ENCODE data around the gene DNAJC4. TPM values are rescaled to one million over a fixed set of nuclear protein-coding genes. Genes with fewer than 3 reads are reported as not detected.
A peak's percentile ranks its signal among the peaks of the same experiment; 100 is the strongest.

Gene DNAJC4
- total RNA-seq, 1 experiment from 2014 or later = 32.0 TPM

GRCh38 chr11:64241241-64241490 is 10.8 kb downstream of the DNAJC4 start:
- no peak overlapping the region for H2AFZ ChIP-seq (ENCODE audit: low read length)
- peak overlapping the region; percentile 85 for H3K4me3 ChIP-seq (ENCODE audit: low read length)
- peak overlapping the region; percentile 80 for H3K4me2 ChIP-seq (ENCODE audit: low read depth, low read length, poor library complexity, severe bottlenecking)
- H3K9me3 ChIP-seq (ENCODE audit: low read length) = no peaks in the 10 kb centered on the region
- H3K36me3 ChIP-seq (ENCODE audit: insufficient read depth, low read length) = peaks cover 10% of the 10 kb centered on the region; the same call in 1 of the 2 replicates
- no peaks in the 10 kb centered on the region for H3K27me3 ChIP-seq (ENCODE audit: low read length)
- H3K79me2 ChIP-seq (ENCODE audit: low read length) = peaks cover 29% of the 10 kb centered on the region
- H3K27ac ChIP-seq (ENCODE audit: low read length) = peak overlapping the region; percentile 81
- no peaks in the 10 kb centered on the region for H3K9me2 ChIP-seq (replicated peaks; ENCODE audit: insufficient read depth, low read length)
- DNase-seq = peak; percentile 100
- H3K4me1 ChIP-seq (ENCODE audit: low read length) = peaks cover 54% of the 10 kb centered on the region
- H4K20me1 ChIP-seq (ENCODE audit: insufficient read depth, low read depth, low read length) = peaks cover 6% of the 10 kb centered on the region; the same call in 1 of the 2 replicates
- peak overlapping the region; percentile 88 for H3K9ac ChIP-seq (ENCODE audit: low read length)

- H3K27ac ChIP-seq (ENCODE audit: low read length) = peak overlapping the region; percentile 84
- DNase-seq = peak; percentile 87
- H3K9ac ChIP-seq (ENCODE audit: low read length) = peak overlapping the region; percentile 93
- H3K4me2 ChIP-seq (ENCODE audit: low read depth, low read length, poor library complexity, severe bottlenecking) = peak overlapping the region; percentile 80
- H3K36me3 ChIP-seq (ENCODE audit: insufficient read depth, low read length) = peaks cover 10% of the 10 kb centered on the region; the same call in 1 of the 2 replicates
- H3K4me3 ChIP-seq (ENCODE audit: low read length) = peak overlapping the region; percentile 85
- H3K79me2 ChIP-seq (ENCODE audit: low read length) = peaks cover 30% of the 10 kb centered on the region
- H3K4me1 ChIP-seq (ENCODE audit: low read length) = peaks cover 54% of the 10 kb centered on the region
- H3K9me3 ChIP-seq (ENCODE audit: low read length) = no peaks in the 10 kb centered on the region
- H3K9me2 ChIP-seq (replicated peaks; ENCODE audit: insufficient read depth, low read length) = no peaks in the 10 kb centered on the region
- no peaks in the 10 kb centered on the region for H3K27me3 ChIP-seq (ENCODE audit: low read length)
- peaks cover 6% of the 10 kb centered on the region; the same call in 1 of the 2 replicates for H4K20me1 ChIP-seq (ENCODE audit: insufficient read depth, low read depth, low read length)
- peak overlapping the region; percentile 30; the same call in 1 of the 2 replicates for H2AFZ ChIP-seq (ENCODE audit: low read length)
Measured at GRCh38 chr11:64241491-64242374, 11.4 kb downstream of the DNAJC4 start.

- Histone ChIP-seq H3K27ac (ENCODE audit: low read length) (0 out of 2 replicates have a peak overlapping the region, but pooled peaks have one; percentile 84), H3K27me3 (ENCODE audit: low read length) (no peaks in the 10 kb centered on the region), H3K9me2 (replicated peaks; ENCODE audit: insufficient read depth, low read length) (no peaks in the 10 kb centered on the region), H3K9me3 (ENCODE audit: low read length) (no peaks in the 10 kb centered on the region), H3K4me1 (ENCODE audit: low read length) (peaks cover 66% of the 10 kb centered on the region), H4K20me1 (ENCODE audit: insufficient read depth, low read depth, low read length) (peaks cover 6% of the 10 kb centered on the region; the same call in 1 of the 2 replicates), H3K4me2 (ENCODE audit: low read depth, low read length, poor library complexity, severe bottlenecking) (peak overlapping the region; percentile 80), H3K36me3 (ENCODE audit: insufficient read depth, low read length) (peaks cover 4% of the 10 kb centered on the region; the same call in 1 of the 2 replicates), H3K4me3 (ENCODE audit: low read length) (peak overlapping the region; percentile 85), H3K9ac (ENCODE audit: low read length) (peak overlapping the region; percentile 93), H2AFZ (ENCODE audit: low read length) (no peak overlapping the region), H3K79me2 (ENCODE audit: low read length) (peaks cover 30% of the 10 kb centered on the region)
- DNase-seq = peak; percentile 59
Measured at GRCh38 chr11:64243236-64243854, 13.0 kb downstream of the DNAJC4 start.

GRCh38 chr11:64244107-64244506 is 13.8 kb downstream of the DNAJC4 start:
- no peaks in the 10 kb centered on the region for H3K27me3 ChIP-seq (ENCODE audit: low read length)
- no peaks in the 10 kb centered on the region for H3K9me2 ChIP-seq (replicated peaks; ENCODE audit: insufficient read depth, low read length)
- H4K20me1 ChIP-seq (ENCODE audit: insufficient read depth, low read depth, low read length) = peaks cover 6% of the 10 kb centered on the region; the same call in 1 of the 2 replicates
- H3K4me2 ChIP-seq (ENCODE audit: low read depth, low read length, poor library complexity, severe bottlenecking) = peak overlapping the region; percentile 80
- H3K27ac ChIP-seq (ENCODE audit: low read length) = 0 out of 2 replicates have a peak overlapping the region, but pooled peaks have one; percentile 3
- no peak overlapping the region for H3K4me3 ChIP-seq (ENCODE audit: low read length)
- DNase-seq = peak; percentile 43
- peaks cover 60% of the 10 kb centered on the region for H3K4me1 ChIP-seq (ENCODE audit: low read length)
- H3K9me3 ChIP-seq (ENCODE audit: low read length) = no peaks in the 10 kb centered on the region
- H3K9ac ChIP-seq (ENCODE audit: low read length) = peak overlapping the region; percentile 93; the same call in 1 of the 2 replicates
- H3K36me3 ChIP-seq (ENCODE audit: insufficient read depth, low read length) = peaks cover 4% of the 10 kb centered on the region; the same call in 1 of the 2 replicates
- peaks cover 30% of the 10 kb centered on the region for H3K79me2 ChIP-seq (ENCODE audit: low read length)
- no peak overlapping the region for H2AFZ ChIP-seq (ENCODE audit: low read length)

DNA sequence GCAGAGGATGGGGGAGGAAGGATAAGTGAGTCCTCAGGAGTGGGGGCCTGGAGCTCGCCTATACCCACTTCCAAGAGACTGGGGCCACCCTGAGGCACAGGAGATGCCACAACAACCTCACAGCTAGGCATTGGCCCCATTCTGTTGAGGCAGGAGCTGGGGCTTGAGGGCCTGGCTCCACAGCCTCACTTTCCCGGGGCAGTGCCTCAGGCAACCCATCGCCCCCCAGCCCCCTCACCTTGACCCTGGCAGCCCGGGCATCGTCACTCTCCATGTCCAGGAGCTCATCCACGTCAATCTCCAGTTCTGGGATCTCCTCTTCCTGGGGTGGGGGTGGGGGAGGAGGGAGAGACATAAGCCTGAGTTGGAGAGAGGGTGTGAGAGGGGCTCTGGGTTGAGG is 14.6 kb downstream of the DNAJC4 start:
- Histone ChIP-seq H3K9me3 (ENCODE audit: low read length) (no peaks in the 10 kb centered on the region), H3K27me3 (ENCODE audit: low read length) (no peaks in the 10 kb centered on the region), H3K4me2 (ENCODE audit: low read depth, low read length, poor library complexity, severe bottlenecking) (peak overlapping the region; percentile 88), H3K79me2 (ENCODE audit: low read length) (peaks cover 30% of the 10 kb centered on the region), H3K4me1 (ENCODE audit: low read length) (peaks cover 53% of the 10 kb centered on the region), H3K9me2 (replicated peaks; ENCODE audit: insufficient read depth, low read length) (no peaks in the 10 kb centered on the region), H4K20me1 (ENCODE audit: insufficient read depth, low read depth, low read length) (peaks cover 6% of the 10 kb centered on the region; the same call in 1 of the 2 replicates), H2AFZ (ENCODE audit: low read length) (no peak overlapping the region), H3K27ac (ENCODE audit: low read length) (peak overlapping the region; percentile 88), H3K9ac (ENCODE audit: low read length) (peak overlapping the region; percentile 96), H3K36me3 (ENCODE audit: insufficient read depth, low read length) (peaks cover 4% of the 10 kb centered on the region; the same call in 1 of the 2 replicates), H3K4me3 (ENCODE audit: low read length) (peak overlapping the region; percentile 97)
- DNase-seq = peak; percentile 40

DNA sequence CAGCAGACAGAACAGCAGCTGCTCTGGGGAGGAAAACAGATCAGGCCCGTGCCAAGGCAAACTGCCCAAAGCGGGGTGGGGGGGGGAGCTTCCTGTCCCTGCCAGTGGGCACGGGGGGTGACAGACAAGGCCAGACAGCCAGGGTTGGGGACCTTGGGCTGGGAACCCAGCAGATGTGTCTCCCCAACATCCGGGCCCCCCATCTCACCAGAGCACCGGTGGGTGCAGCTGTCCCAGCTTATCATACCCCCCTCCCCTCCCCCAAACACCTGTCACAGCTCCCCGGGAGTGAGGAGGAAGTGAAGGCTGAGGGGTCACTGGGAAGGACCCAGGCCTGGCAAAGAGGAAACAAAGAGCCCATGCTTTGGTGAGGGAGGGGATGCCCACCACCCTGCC is 15.1 kb downstream of the DNAJC4 start:
- Histone ChIP-seq H4K20me1 (ENCODE audit: insufficient read depth, low read depth, low read length) (peaks cover 6% of the 10 kb centered on the region; the same call in 1 of the 2 replicates), H3K79me2 (ENCODE audit: low read length) (peaks cover 30% of the 10 kb centered on the region), H3K36me3 (ENCODE audit: insufficient read depth, low read length) (peaks cover 4% of the 10 kb centered on the region; the same call in 1 of the 2 replicates), H2AFZ (ENCODE audit: low read length) (no peak overlapping the region), H3K4me3 (ENCODE audit: low read length) (peak overlapping the region; percentile 97), H3K9ac (ENCODE audit: low read length) (peak overlapping the region; percentile 96), H3K27ac (ENCODE audit: low read length) (peak overlapping the region; percentile 88), H3K4me1 (ENCODE audit: low read length) (peaks cover 49% of the 10 kb centered on the region), H3K27me3 (ENCODE audit: low read length) (no peaks in the 10 kb centered on the region), H3K9me2 (replicated peaks; ENCODE audit: insufficient read depth, low read length) (no peaks in the 10 kb centered on the region), H3K9me3 (ENCODE audit: low read length) (no peaks in the 10 kb centered on the region), H3K4me2 (ENCODE audit: low read depth, low read length, poor library complexity, severe bottlenecking) (peak overlapping the region; percentile 88)
- DNase-seq = peak; percentile 76

DNA sequence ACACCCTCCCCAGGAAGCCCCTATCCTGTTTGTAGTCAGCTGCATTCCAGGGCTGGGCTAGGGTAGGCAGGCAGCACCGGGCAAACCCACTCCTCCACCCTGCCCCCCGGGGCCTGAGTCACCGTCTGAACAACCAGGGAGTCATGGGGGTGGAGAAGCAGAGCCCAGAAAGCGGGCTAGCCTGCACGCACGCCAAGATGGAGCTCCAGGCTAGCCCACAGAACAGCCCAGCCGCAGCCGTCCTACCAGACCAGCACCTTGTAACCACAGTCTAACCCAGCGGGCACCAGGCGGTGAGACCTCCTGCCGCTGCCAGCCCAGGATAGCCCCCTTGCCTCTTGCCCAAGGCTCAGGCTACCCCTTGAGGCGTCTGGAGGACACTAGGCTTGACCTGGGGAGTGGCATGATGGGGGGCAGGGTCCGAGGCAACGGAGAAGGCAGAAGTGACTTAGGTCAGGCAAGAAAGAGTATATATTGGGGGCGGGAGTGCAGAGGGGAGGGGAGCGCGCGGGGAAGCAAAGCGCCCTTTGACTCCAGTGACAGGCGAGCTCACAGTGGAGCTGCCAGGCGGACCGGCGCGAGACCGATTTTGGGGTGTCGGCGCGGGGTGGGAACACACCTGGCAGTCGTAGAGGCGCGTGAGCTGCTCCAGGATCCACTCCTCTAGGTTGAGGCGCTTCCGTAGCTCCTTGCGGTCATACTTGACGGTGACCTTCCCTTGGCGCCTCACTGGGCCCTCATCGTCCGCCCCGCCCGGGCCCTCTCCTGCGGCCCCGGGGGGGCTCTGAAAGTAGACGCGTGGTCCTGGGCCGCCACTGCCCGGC is 15.7 kb downstream of the DNAJC4 start:
- peak overlapping the region; percentile 88 for H3K4me2 ChIP-seq (ENCODE audit: low read depth, low read length, poor library complexity, severe bottlenecking)
- H2AFZ ChIP-seq (ENCODE audit: low read length) = no peak overlapping the region
- peaks cover 6% of the 10 kb centered on the region; the same call in 1 of the 2 replicates for H4K20me1 ChIP-seq (ENCODE audit: insufficient read depth, low read depth, low read length)
- no peaks in the 10 kb centered on the region for H3K27me3 ChIP-seq (ENCODE audit: low read length)
- peak overlapping the region; percentile 97 for H3K4me3 ChIP-seq (ENCODE audit: low read length)
- DNase-seq = peak; percentile 86
- peak overlapping the region; percentile 96 for H3K9ac ChIP-seq (ENCODE audit: low read length)
- no peaks in the 10 kb centered on the region for H3K9me3 ChIP-seq (ENCODE audit: low read length)
- peaks cover 4% of the 10 kb centered on the region; the same call in 1 of the 2 replicates for H3K36me3 ChIP-seq (ENCODE audit: insufficient read depth, low read length)
- peak overlapping the region; percentile 88 for H3K27ac ChIP-seq (ENCODE audit: low read length)
- peaks cover 30% of the 10 kb centered on the region for H3K79me2 ChIP-seq (ENCODE audit: low read length)
- H3K9me2 ChIP-seq (replicated peaks; ENCODE audit: insufficient read depth, low read length) = no peaks in the 10 kb centered on the region
- peaks cover 53% of the 10 kb centered on the region for H3K4me1 ChIP-seq (ENCODE audit: low read length)
